Endometrial microvascular endothelial cells (primary cell): Measurements from ENCODE around the gene CC2D2A. TPM values are rescaled to one million over a fixed set of nuclear protein-coding genes. Genes with fewer than 3 reads are reported as not detected.

Experiments used
- in situ Hi-C: cut with HindIII; loops from 2 replicates; pipeline ENCODE4 v1.10.0; 2017; ENCODE audit warnings: low sequenced_read_pairs, low pct_unique_long_range_greater_than_20kb; ENCODE audit errors: inconsistent ontology term
- total RNA-seq: library from RNA; depleted of rRNA; stranded (reverse); fragments of >200 nt; gene quantifications from one replicate; pipeline ENCODE4 v1.2.3, GENCODE V29; 2015; ENCODE audit errors: inconsistent ontology term

CC2D2A gene
- 1.7 TPM for total RNA-seq

DNA sequence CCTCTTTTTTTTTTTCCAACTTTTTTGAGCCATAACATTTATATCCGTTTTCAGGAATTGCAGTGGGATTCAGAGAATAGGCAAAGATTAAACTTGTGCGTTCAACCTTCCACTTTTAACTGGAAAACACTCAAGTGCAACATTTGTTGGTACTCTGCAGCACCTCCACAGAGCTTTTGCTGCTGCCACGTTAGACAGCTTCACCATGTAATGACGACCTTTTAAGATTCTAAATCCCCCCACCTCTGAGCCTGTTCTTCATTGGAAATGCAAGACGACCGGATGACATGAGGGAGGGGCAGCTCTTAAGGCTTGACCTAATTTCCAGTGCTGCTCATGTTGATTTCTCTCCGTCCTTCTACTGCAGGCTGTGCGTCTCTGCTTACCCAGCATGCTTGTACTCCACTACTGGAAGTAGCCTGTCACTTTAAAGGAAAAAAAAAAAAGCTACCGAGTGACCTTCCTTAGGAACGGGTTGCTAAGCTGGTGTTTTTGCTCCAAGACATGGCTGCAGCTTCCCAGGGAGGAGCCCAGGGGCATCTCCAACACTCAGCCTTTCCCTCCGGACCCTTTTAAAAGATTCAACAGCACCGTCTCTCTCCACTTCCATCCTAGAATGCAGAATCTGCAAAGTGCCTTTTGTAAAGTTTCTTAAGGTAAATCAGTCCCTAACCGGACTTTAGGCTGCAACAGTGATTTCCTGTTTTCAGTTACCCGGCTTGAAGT is at the start of gene CC2D2A:
CC2D2A (plus strand) TSS at position 481 of the 726 bp plus-strand sequence. CDS start 6,051 bp downstream, outside the sequence.
- in situ Hi-C loops = no loop called here

DNA sequence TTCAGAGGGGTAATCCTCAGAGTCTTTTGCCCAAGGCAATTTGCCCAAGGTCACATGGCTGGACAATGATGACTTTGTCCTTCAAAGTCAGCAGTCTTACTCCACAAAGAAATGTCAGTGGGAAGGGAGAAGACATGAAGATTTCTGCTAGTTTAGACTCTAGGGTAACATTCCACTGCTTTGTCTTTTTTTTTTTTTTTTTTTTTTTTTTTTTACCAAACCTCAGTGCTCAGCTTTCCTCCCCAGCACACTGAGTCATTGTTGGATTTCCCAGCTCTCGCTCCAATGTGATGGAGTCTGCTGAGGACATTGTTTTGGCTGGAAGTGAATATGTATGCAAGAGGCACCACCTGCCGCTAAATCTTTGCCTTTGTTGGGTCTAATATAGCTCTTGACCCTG is 49.0 kb upstream of the CC2D2A start:
- in situ Hi-C loops = no loop called here

- in situ Hi-C loops = no loop called here
Measured at GRCh38 chr4:15423285-15423711, 46.4 kb upstream of the CC2D2A start.

GRCh38 chr4:15425520-15425919 is 44.2 kb upstream of the CC2D2A start:
- in situ Hi-C loops = no loop called here

GRCh38 chr4:15427161-15427560 is 42.5 kb upstream of the CC2D2A start:
- in situ Hi-C loops = no loop called here

- in situ Hi-C loops = no loop called here
Measured at GRCh38 chr4:15427701-15428100, 42.0 kb upstream of the CC2D2A start, which contains the start of gene C1QTNF7. Gene C1QTNF7 (plus strand): TSS chr4:15428033. CDS start chr4:15435744, 7,711 bp downstream.

- in situ Hi-C loops = no loop called here
Measured at GRCh38 chr4:15428611-15429010, 41.1 kb upstream of the CC2D2A start.

GRCh38 chr4:15434091-15434490 is 35.6 kb upstream of the CC2D2A start:
- in situ Hi-C loops = no loop called here

- in situ Hi-C loops = no loop called here
Measured at GRCh38 chr4:15434676-15435075, 35.0 kb upstream of the CC2D2A start.

DNA sequence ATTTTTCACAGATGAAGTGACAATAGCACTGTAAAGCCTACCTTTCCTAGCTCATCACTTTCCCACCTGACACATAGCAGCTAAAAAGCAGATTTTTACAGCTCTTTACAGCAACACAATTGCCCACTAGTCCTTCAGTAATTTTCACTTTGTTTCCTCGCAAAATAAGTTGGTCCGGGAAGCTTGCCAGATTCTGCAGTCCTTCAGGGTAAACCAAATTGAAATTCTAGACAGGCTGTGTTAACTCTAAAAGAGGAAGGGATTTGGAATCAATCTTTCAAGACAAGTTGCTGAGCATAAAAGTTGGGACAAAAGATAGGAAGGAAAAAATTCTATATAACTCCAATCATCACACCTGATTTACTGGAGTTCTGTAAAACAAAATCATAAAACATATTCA is 33.2 kb upstream of the CC2D2A start:
- in situ Hi-C loops = no loop called here

- in situ Hi-C loops = no loop called here
Measured at GRCh38 chr4:15438939-15439524, 30.6 kb upstream of the CC2D2A start.

- in situ Hi-C loops = no loop called here
Measured at GRCh38 chr4:15443371-15444160, 26.1 kb upstream of the CC2D2A start.

GRCh38 chr4:15444276-15444675 is 25.4 kb upstream of the CC2D2A start:
- in situ Hi-C loops = no loop called here

DNA sequence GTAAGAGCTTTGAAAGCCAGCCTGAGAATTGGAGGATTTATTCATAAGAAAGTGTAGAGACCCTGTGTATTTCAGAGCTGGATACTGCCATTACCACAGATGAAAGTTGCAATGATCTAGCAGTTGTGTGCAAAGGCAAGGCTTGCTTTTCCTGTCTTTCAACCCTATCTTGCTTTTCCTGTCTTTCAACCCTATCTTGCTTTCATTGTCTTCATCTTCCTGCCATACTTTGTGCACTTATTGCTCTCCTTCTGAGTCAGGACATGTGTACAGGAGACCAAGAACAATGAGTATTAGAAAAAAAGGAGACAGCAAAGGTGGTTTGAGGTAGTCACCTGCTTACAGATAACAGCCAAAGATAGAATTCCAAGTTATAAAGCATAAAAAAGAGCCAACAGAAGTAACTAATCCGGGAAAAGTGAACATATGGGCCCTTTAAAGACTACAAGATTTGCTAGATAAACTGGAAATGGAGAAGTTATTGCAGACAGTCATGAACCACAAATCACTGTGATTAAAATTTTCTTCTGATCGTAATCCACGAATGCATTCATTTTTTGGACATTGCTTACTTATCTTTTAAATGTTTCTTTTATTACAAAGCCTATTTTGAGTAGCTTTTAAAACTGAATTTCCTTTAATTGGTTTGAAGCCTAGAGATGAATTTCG is 24.7 kb upstream of the CC2D2A start:
- in situ Hi-C loops = no loop called here

GRCh38 chr4:15451181-15451865 is 18.4 kb upstream of the CC2D2A start:
- in situ Hi-C loops = no loop called here

DNA sequence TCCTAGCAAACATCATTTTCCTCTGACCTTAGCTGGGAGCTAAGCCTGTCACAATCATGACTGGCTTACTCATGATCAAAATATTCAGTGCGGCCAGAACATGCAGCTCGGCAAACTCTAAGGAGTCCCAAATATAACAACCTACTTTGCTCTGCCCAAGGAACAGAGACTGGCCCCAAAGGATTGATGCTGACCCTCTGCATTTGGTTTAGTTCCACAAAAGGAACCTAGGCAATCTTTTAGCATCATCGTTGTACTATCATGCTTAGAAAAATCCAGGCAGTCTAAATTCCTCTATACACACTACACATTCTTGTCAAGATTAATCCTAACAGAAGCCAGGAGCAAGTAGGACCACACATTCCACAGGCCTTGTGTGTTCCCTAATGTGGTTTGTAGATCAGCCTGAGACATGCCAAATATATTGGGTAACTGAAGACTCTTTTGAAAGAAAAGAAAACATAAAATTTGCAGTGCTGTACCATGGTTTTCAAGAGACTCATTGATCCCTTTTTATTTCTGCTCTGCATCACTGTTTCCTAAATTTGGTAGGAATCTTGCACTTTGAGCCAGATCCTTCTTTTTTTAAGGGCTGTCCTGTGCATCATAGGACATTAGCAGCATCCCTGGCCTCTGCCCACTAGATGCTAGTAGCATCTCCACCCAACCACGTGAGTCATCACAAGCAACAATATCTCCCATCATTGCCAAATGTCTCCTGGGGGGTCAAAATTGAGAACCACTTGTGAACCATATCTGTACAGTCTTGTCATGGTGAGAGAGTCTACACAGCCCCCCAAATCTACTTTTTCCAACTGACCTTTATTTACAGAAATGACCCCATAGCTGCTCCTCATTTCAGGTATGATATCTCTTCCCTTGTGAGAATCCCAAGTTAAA is 17.6 kb upstream of the CC2D2A start:
- in situ Hi-C loops = no loop called here

DNA sequence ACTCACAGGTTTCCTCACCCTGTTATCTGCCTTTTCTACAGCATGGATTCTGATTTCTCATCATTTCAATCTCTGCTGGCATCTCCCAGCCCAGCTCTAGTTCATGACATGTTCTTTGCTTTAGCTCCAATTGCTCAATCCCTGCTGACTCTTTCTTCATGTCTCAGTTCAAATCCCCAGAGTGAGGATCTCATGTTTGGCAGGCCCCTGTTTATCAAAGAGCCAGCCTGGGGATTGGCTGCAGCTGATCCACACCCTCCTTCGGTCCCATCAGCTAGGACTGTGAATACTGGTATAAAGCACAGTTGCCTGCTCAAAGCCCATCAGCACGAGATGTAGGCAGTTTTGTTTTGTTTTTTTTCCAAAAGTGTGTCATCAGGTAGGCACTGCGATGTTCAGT is 14.4 kb upstream of the CC2D2A start:
- in situ Hi-C loops = no loop called here
